HCT116 (cell line): ENCODE measurements around the gene HOXA11. TPM values are rescaled to one million over a fixed set of nuclear protein-coding genes. Genes with fewer than 3 reads are reported as not detected.
A peak's percentile ranks its signal among the peaks of the same experiment; 100 is the strongest.

ENCODE experiments used
- ATAC-seq: fragments of 200-7000 bp; cut with Tn5 transposase; 2 replicates; pipeline ENCODE4 v1.9.1; 2020; ENCODE audit warnings: mild to moderate bottlenecking, moderate library complexity
- BruUV-seq: library from RNA; stranded (reverse); fragments of 400-500 nt; replicated peaks from 2 replicates; lab custom pipeline; 2021; lab: Mats Ljungman, UMichigan
- CTCF ChIA-PET: fragments of 300-600 bp; sonication (Branson Sonifier 250); formaldehyde crosslinking; loops from one replicate; lab custom pipeline; 2021; ENCODE audit warnings: antibody characterized with exemption; lab: Charles Lee
- POLR2A ChIA-PET: fragments of 300-600, 350-600 bp; sonication (Branson Sonifier 250); formaldehyde crosslinking; loops from one replicate; lab custom pipeline; 2021; ENCODE audit warnings: antibody characterized with exemption; lab: Charles Lee
- RAD21 ChIA-PET, 2 experiments: fragments of 300-600 bp; sonication (Branson Sonifier 250); formaldehyde crosslinking; loops; one replicate each; lab custom pipeline; 2023; ENCODE audit warnings: low total read pairs in 2 of 2; ENCODE audit not compliant: uncharacterized antibody in 2 of 2, unreplicated experiment in 2 of 2, low non-redundant PET in 1 of 2; lab: Charles Lee
- DNase-seq: peaks from one replicate; pipeline ENCODE4 v3.0.0-alpha.2; 2010; ENCODE audit warnings: low read depth, low spot score
- H2AFZ ChIP-seq: fragments of 200-600 bp; shearing (Covaris generic), sonication (generic); 2 replicates; pipeline ENCODE4 v1.6.1; 2017; ENCODE audit warnings: low read depth, mixed run types, mixed read lengths, antibody characterized with exemption, low read length; ENCODE audit not compliant: poor library complexity, severe bottlenecking
- H3K27ac ChIP-seq: 2 replicates; pipeline ENCODE4 v1.5.1; 2012; ENCODE audit warnings: low read depth, low read length
- H3K27me3 ChIP-seq: fragments of 200-600 bp; sonication (generic); 2 replicates; pipeline ENCODE4 v1.6.1; 2016; ENCODE audit warnings: mixed run types, low read length, mixed read lengths; ENCODE audit not compliant: insufficient read depth
- H3K36me3 ChIP-seq, 2 experiments: fragments of 200-500 bp in 1 of 2; fragments of 200-600 bp in 1 of 2; sonication (Bioruptor generic) in 1 of 2; sonication (generic) in 1 of 2; 2 replicates each; pipeline versions ENCODE4 v1.5.1 to v1.6.1; 2014 to 2016; ENCODE audit warnings: low read length in 2 of 2, inconsistent platforms in 1 of 2, mixed read lengths in 1 of 2, mixed run types in 1 of 2; ENCODE audit not compliant: insufficient read depth in 2 of 2, control insufficient read depth in 1 of 2
- H3K4me1 ChIP-seq, 2 experiments: fragments of 200-600 bp in 1 of 2; sonication (generic) in 1 of 2; 2 replicates each; pipeline versions ENCODE4 v1.5.1 to v1.6.1; 2012 to 2017; ENCODE audit warnings: low read length in 2 of 2, inconsistent platforms in 1 of 2, mild to moderate bottlenecking in 1 of 2, mixed read lengths in 1 of 2, mixed run types in 1 of 2, moderate library complexity in 1 of 2; ENCODE audit not compliant: insufficient read depth in 2 of 2, control insufficient read depth in 1 of 2
- H3K4me2 ChIP-seq: fragments of 200-600 bp; sonication (generic); 2 replicates; pipeline ENCODE4 v1.6.1; 2017; ENCODE audit warnings: mixed run types, low read length, mixed read lengths
- H3K4me3 ChIP-seq, 2 experiments: fragments of 200-600 bp in 1 of 2; sonication (generic) in 1 of 2; replicated peaks in 1 of 2; 2 replicates each; pipeline ENCODE4 v1.5.1; 2011 to 2016; ENCODE audit warnings: low read length in 2 of 2, control low read depth in 1 of 2, low read depth in 1 of 2, mild to moderate bottlenecking in 1 of 2, mixed read lengths in 1 of 2, mixed run types in 1 of 2
- H3K79me2 ChIP-seq: fragments of 200-600 bp; sonication (generic); 2 replicates; pipeline ENCODE4 v1.6.1; 2017; ENCODE audit warnings: mild to moderate bottlenecking, mixed run types, low read length, moderate library complexity, mixed read lengths; ENCODE audit not compliant: insufficient read depth
- H3K9ac ChIP-seq: fragments of 200-600 bp; sonication (generic); 2 replicates; pipeline ENCODE4 v1.6.1; 2016; ENCODE audit warnings: low read length, mixed read lengths
- H3K9me2 ChIP-seq: fragments of 200-600 bp; sonication (generic), shearing (Covaris generic); 2 replicates; pipeline ENCODE4 v1.6.1; 2017; ENCODE audit warnings: mixed run types, mild to moderate bottlenecking, moderate library complexity; ENCODE audit not compliant: insufficient read depth
- H3K9me3 ChIP-seq, 2 experiments: fragments of 200-500 bp in 1 of 2; fragments of 200-600 bp in 1 of 2; sonication (Bioruptor generic) in 1 of 2; sonication (generic) in 1 of 2; 2 replicates each; pipeline ENCODE4 v1.6.1; 2014 to 2017; ENCODE audit warnings: low read length in 2 of 2, mixed read lengths in 2 of 2, inconsistent platforms in 1 of 2, low read depth in 1 of 2, mild to moderate bottlenecking in 1 of 2, mixed run types in 1 of 2, moderate library complexity in 1 of 2; ENCODE audit not compliant: control insufficient read depth in 1 of 2, insufficient read depth in 1 of 2
- H4K20me1 ChIP-seq: fragments of 200-600 bp; sonication (generic), shearing (Covaris generic); 2 replicates; pipeline ENCODE4 v1.6.1; 2017; ENCODE audit warnings: mixed run types, mild to moderate bottlenecking, moderate library complexity; ENCODE audit not compliant: insufficient read depth
- ELF1 ChIP-seq: IDR thresholded peaks from 2 replicates; pipeline ENCODE4 v1.6.1; 2012; ENCODE audit warnings: low read depth, borderline replicate concordance
- MAX ChIP-seq: IDR thresholded peaks from 2 replicates; pipeline ENCODE4 v1.6.1; 2012
- POLR2A ChIP-seq: IDR thresholded peaks from 2 replicates; pipeline ENCODE4 v1.7.0; 2011; ENCODE audit warnings: borderline replicate concordance; ENCODE audit not compliant: insufficient read depth, insufficient read length; ENCODE audit errors: extremely low read depth
- POLR2AphosphoS5 ChIP-seq: IDR thresholded peaks from 2 replicates; pipeline ENCODE4 v1.6.1; 2011; ENCODE audit warnings: mild to moderate bottlenecking, low read depth, low read length, moderate library complexity
- TCF7L2 ChIP-seq: IDR thresholded peaks from 2 replicates; pipeline ENCODE4 v1.7.0; 2011; ENCODE audit warnings: borderline replicate concordance, inconsistent platforms; ENCODE audit not compliant: insufficient read depth, insufficient read length; ENCODE audit errors: extremely low read depth
- ZFX ChIP-seq: fragments of 450-650 bp; IDR thresholded peaks from 2 replicates; pipeline ENCODE4 v1.6.1; 2017
- intact Hi-C: fragments of 100-400 bp; cut with micrococcal nuclease; formaldehyde crosslinking; loops from 2 replicates; pipeline ENCODE4 v1.10.0; 2022
- total RNA-seq: library from RNA; stranded (reverse); gene quantifications from one replicate; pipeline ENCODE4 v1.2.1, GENCODE V29; 2021; ENCODE audit not compliant: unreplicated experiment

The HOXA11 gene
- total RNA-seq, 1 experiment from 2014 or later, result 6.8 TPM

DNA sequence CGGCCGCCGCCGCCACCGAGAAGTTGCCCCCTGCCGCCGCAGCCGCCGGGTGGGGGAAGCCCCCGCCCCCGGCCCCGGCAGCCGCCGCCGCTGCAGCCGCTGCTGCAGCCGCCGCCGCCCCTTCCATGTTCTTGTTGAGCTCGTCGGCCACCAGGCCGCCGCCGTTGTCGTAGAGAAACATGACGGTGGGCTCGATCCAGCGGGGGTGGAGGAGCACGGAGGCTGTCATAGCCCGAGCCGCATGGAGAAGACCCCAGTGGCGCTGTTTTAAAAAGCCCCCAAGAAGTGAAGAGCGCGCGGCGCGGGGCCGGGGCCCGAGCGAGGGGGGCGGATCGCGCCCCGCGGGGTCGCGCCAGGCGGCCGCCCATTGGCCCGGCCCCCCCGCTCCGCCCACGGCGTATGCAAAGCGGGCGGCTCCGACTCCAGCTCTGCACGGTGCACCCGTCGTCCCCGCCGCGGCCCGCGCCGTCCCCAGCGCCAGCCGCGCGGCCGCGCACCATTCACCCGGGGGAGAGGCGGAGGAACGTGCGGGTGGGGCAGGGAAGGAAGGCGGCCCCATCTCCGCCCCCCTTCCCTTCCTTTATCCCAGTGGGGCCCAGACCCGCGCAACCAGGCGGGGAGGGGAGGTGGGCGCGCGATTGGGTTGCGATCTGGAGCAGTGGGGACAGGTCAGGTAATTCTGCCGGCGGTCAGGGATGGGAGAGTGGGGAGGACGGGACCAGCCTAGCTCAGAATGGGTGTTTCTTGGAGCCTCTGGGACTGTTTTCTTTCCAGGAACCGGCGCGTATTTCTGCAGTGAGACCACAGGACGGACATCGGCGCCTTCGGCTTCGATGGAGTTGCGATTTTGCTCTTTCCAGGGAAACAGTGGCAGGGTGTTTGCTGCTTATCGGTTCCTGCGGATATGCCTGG, 15.1 kb upstream of the HOXA11 start, which contains the start of gene HOXA13:
Gene HOXA13 (minus strand): TSS at position 243 of the 912 bp plus-strand sequence. CDS start 14 bp downstream, at position 229.
- Histone ChIP-seq H4K20me1 (no peaks in the 10 kb centered on the region), H3K9me3 (no peaks in the 10 kb centered on the region), H3K4me3 (peak within 1 kb of the TSS; percentile 64 to 73), H3K27me3 (no peaks in the 10 kb centered on the region), H3K9ac (peak within 1 kb of the TSS; percentile 71), H3K27ac (peak within 1 kb of the TSS; percentile 49; the same call in 1 of the 2 replicates), H3K9me2 (no peaks in the 10 kb centered on the region), H3K79me2 (no peaks in the 10 kb centered on the region), H3K4me1 (peaks cover 0 to 24% of the 10 kb centered on the region in 2 experiments; a peak in 3 of 4 replicates), H3K36me3 (no peaks in the 10 kb centered on the region), H3K4me2 (peak within 1 kb of the TSS; percentile 95), H2AFZ (peak within 1 kb of the TSS; percentile 77)
- ATAC-seq, result peak; percentile 92
- intact Hi-C loops, result loop anchor here (5.0 to 10.0 kb wide), 3 partner anchors 545 to 1425 kb away; partner anchors contain the start of gene TAX1BP1
- ChIA-PET RAD21 (interaction anchor here in 1 of 2 experiments (1.3 kb wide), 1 partner anchor 721 kb away, joined by 4 read pairs; no protein-coding TSS in a partner anchor), CTCF (interaction anchor here (1.0 to 2.6 kb wide), 7 partner anchors 9 to 897 kb away, joined by 3 to 11 read pairs (median 5); no protein-coding TSS in a partner anchor), POLR2A (no interaction called here)
- no TSS peak for BruUV-seq
- TF ChIP-seq ELF1, result no peak
- peak; percentile 64 for TF ChIP-seq MAX
- TF ChIP-seq POLR2A, result peak; percentile 34
- peak; percentile 78 for TF ChIP-seq POLR2AphosphoS5
- TF ChIP-seq ZFX, result 0 out of 2 replicates have a peak, but pooled peaks have one; percentile 2
- TF ChIP-seq TCF7L2, result peak; percentile 36
- peak; percentile 48 for DNase-seq
